SIG-M5 treated with dmso at 0.1 percent for 504 hours (cell line): Measurements from ENCODE around the gene DMD.
"Not testable (repeated sequence)": the region's sequence is repeated elsewhere in the genome, so short reads cannot be mapped to it uniquely, and the experiment has no call there.

ENCODE experiments used
- DNase-seq: peaks from one replicate; lab custom pipeline; 2025; ENCODE audit not compliant: unreplicated experiment; lab: John Stamatoyannopoulos, UW

Gene DMD

DNA sequence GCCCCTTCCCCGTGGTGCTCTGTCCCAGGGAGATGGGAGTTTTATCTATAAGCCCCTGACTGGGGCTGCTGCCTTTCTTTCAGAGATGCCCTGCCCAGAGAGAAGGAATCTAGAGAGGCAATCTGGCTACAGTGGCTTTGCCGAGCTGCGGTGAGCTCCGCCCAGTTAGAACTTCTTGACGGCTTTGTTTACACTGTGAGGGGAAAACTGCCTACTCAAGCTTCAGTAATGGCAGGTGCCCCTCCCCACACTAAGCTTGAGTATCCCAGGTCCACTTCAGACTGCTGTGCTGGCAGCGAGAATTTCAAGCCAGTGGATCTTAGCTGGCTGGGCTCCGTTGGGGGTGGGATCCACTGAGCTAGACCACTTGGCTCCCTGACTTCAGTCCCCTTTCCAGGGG lies 1740.6 kb downstream of the DMD start:
- not testable (repeated sequence) for DNase-seq

DNA sequence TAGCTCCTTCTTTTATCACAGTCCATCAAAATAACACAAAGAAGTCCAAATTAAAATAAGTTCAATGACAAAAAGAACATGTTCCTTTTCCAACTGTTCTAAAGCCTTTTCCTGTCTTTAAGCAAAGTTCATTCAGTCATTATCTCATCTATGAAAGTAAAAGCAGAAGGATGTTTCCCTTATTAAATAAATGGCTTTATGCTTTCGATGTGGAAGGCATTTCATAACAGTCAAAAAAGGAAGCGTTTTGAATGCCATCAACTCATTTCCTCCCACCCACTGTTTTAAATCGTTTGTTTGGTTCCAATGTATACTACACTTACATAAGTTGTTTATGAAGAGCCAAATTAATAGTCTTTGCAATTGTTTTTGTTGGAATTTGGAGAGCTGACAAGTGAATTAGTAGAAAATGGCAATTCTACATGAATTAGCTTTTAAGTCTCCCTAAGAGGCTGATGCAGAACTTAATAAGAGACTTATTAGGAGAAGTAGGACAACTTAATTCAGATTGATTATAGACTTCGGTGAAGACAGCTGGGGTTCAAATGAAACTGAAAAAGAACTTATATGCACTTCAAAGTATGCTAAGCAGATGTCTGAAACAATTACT lies 1746.9 kb downstream of the DMD start:
- DNase-seq: no peak

DNA sequence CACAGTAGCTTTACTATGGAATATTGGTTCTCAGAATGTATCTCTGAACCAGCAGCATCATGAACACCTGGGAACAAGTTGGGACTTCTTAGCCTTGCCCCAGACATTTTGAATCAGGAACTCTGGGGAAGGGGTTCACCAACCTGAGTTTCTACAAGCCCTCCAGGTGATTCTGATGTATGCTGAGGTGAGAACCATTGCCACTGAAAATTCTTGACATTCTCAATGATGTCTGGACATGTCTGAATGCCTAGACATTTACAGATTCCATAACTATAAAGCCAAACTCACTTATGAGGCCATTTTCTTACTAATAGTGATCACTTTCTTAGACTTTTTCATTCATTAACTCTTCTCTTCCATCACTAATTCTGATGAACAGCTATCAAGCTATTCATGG lies 1750.1 kb downstream of the DMD start:
- DNase-seq: no peak

DNA sequence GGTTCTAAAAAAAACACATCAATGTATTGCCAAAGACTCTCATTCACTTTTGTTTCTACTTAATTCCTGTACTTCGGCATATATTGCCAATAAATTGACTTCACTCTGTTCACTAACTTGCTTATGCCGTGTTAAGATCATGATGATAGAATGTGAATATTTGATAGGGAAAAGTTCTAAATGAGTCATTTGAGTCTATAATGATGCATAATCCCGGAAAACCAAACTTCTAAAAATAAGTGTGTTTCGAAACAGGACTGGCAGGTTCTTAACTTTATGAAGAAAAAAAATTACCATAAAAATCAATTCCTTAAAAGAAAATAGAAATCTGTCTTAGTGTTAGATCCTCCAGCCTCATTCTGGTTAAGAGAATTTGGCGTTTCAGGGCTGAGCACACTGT lies 1752.0 kb downstream of the DMD start:
- no peak for DNase-seq

DNA sequence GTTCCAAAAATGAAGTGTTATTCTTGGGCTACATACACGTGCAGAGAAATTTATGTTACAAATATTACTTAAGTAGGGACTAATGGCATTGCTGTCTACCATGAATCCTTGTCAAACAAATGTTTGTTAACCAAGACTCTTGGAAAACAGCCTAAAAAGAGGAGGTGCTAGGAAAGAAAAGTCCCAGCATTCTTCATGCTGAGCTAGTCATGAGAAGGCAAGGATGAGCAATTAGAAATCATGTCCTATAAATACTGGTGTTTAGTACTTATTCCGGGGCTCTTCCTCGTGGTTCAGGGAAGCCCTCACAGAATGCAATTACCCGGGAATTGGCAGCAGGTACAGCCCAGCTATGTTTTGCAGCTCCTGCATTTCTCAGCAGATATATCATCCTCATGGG lies 1761.4 kb downstream of the DMD start:
- no peak for DNase-seq

DNA sequence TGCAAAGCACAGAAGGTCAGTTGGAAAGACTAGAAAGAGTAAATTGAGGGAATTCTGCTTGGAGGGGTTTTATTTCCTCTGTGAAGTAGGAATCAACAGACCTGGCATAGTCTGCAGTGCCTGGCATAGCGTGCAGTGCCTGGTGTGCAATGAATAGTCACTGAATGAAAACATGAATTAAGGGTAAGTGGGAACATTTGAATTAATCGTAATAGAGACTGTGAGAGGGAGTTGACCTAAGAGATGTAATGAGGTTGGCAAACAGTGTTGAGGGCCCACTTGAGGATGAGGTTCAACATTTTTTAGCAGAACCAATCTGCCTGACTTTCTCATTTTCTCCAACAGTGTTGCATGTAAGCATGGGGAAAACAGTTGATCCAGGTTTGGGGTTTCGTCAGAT lies 1762.3 kb downstream of the DMD start:
- DNase-seq: no peak

DNA sequence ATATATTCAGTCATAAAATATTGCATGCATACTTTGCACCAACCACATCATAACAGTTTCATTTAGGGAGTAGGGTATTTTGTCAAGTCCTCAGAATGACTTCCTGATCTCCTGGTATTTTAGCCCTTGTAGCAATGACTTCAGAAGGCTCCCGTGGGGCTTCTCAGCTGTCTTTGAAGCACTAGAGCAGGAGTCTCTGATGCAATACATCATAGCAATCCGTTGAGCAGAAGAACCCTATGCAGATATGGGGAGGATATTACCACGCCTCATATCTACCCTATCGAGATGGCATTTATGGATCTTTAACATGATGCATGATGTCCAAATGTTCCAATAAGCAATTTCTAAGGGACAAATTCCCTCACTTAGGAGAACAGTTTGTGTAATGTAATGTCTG lies 1765.8 kb downstream of the DMD start:
- DNase-seq: no peak

DNA sequence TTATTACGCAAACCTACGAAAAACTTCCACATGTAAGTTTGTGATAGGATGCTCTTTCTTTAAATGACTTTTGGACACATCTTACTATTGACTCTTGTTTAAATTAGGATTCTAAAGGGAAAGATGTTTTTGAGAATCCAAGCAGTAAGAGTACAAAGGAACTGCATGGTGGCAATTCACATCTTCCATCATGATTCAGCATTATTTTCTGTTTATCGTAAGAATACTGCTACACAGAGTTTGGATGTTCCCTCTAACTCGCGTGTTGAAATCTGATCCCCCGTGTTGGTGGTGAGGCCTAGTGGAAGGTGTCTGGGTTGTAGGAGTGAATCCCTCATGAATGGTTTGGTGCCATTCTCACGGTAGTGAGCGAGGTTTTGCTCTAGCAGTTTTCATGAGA lies 1767.7 kb downstream of the DMD start:
- DNase-seq: no peak

DNA sequence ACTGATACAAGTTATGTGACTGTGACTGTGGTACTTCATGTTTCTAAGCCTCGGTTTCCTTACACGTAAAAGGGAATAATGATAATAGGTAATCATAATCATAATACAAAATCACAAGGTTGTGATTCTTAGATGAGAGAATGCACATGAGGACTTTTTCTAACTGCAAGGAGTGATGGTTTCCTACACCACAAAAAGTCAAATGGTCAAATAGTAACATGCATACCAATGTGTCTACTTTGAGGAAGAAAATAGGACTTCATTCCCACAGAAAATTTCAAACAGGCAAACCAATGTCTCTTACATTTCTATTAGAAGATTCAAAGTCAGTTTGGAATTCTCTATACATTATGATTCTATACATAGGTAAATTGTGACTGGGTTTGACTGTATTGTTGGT lies 1770.8 kb downstream of the DMD start:
- no peak for DNase-seq

DNA sequence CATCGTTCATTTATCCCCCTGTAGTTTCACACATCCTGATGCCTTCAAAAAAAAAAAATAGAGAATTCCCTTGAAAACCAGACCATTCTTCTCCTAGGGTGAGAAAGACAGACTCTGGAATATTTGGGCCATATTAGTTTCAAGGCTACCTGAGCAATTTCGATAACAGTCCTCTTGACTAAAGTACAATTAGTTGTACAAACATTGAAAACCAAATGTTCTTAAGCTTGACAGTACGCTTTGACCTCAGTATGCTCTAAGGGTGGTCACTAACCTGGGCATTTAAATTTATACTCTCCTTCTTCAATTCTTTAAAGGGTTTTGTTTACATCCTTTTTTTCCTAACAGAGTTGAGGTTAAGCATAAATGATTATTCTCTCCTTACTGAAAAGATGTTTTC lies 1774.9 kb downstream of the DMD start:
- no peak for DNase-seq

DNA sequence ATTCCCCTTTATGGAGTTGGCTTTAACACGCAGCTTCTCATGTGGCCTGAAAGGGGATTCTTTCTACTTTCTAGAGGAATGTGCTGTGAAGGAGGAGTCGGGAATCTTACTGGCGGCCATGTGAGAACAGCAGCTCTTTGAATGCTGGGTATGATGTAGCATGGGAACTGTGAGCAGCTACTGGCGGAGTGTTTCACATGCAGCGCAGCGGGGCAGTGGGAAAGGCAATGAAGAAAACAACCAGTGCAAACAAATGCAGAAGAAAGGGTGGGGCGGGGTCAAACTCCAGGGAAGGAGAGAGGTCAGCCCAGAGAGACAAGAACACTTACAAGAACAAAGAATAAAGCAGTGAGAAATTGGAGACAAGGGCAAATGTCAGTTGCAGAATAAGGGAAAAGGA lies 1775.8 kb downstream of the DMD start:
- DNase-seq: no peak

DNA sequence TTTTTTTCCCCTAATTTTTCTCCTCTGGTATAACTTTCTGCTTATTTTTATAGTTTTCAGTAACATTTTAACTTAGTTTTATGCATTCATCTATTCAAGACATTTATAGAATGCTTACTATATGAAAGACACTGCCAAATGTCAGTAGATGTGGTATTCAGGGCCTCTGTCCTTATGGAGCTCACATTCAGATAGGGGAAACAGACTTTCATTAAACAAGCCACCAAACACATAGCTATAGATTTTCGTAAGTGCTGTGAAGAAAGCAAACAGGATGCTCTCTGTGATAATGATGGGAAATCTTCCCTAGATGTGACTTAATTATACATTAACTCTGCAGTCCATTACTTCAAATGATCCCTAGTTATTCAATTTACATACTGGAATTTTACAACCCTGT lies 1777.5 kb downstream of the DMD start:
- no peak for DNase-seq

DNA sequence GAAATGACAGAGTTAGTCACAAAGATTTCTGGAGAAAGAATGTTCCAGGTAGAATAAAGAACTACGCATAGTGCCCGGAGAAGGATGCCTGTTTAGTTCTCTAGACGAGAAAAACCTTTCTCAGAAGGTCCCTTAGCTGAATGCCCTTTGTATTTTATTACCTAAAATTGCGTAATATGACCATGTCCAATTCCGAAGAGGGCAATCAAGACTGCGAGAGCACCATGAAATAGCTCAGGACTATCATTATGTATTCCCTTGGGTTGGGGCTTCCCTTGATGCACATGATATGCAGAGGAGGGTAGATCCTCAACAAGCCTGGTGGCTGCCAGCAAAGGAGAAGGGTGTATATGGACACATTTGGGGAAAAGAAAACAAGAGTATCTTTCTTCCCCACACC lies 1781.4 kb downstream of the DMD start:
- DNase-seq: no peak

DNA sequence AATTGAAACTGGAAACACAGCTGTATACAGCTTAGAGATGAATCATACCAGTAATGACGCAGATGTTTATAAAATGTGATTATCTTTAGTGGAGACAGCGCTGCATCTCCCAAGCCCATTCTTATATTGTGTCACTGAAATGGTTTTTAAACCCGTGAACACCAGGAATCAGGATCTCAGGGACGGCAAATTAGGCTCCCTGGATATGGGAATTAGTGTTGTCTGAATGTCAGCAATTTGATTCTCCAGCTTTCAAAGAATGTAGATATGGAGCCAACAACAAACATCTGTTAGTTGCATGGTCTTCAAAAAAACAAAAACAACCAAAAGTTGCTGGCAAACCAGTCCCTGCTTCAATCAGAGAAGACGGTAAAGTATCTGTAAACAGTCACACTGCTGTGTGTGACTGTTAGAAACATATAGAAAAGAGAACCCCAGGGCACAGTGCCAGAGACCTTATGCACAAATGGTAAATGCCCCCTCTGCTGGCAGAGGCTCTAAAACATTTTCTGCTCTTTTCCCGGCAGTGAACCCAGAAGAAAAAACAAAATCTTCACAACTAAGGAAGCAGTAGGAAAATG lies 1787.7 kb downstream of the DMD start:
- DNase-seq: peak; percentile 18

DNA sequence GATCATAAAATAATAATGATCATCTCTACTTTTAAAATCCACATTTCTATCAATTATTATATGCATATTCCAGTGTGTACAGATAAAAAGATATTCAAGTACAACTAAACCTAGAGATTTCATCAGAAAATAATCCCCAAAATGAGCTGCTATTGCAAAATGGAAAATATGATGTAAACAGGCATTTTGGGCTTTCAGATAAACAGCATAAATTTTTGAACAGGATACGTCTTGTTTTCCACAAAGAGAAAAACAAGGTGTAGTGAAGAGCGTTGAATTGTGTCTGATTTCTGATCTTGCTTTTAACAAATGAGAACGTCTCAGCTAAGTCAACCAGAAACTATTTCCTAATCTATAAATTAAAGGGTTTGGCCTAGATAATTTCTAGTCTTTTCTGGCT lies 1789.9 kb downstream of the DMD start:
- DNase-seq: no peak

DNA sequence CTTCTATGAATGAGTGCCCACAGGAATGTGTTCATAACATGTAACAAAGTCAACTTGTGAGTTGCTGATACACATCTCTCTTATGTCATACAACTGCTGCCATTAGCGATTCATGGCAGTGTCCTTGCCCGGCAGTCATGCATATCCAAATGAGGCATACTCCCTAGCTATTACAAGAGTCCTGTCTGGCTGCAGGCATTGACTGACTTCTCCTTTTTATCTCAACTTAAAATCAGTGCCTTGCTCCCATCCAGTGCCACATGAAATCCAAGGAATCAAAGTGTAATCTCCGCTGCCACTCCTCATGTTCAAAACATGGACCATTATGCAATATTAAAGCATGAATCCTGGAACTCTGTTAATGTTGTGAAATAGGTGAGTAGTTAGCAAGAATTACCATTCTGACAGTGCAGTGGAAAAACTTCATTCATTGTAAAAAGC lies 1790.6 kb downstream of the DMD start:
- DNase-seq: no peak

DNA sequence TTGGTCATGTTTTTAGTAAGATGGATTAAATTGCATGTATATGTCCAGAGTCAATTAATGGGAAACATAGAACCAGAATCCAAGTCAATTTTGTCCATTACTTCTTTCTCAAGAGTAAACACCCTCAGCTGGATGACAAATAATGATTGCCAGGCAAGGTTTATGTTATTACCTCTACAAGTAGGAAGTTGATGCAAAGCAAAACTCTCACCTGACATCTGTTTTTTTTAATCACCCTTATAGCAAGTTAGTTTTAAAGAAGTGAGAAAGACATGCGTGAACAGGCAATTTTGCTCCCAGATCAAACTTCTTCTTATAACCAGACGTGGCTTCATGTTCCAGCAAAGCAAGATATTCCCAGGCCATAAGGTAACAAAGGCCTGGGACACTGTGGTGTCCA lies 1791.0 kb downstream of the DMD start:
- no peak for DNase-seq

DNA sequence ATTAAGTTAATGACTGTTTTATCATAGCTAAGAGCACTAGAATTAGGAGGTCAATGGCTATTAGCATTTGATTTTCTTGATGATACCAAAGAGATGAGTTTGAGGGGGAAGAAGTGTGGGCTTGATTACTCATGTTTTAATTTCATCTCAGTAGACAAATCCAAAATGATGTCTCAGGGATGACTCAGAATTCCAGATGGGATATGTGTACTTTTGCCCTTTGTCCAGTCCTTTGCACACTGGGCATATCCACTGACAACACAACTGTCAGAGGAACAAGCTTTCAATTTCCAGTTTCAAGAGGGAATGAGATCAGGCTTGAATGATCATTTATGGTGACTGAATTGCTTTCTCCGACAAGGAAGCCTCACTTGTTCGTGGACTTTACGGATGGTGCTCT lies 1814.2 kb downstream of the DMD start:
- no peak for DNase-seq

DNA sequence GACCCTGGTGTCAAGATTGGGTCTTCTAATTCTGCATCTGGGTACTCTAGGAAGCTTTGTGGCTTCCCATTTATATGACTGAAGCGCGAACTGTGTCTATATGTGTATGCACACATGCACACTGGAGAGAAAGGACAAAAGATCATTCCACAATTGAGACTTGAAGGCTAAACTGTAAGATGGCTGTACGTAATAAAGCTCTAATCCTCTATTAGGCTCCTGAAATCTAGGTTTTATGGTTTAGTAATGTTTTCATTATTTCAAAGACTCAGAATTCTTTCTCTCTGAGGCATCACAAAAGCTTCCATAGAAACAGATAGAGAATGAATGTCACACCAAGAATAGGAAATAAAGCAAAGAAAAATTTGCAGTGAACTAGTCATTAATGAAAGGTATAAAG lies 1818.8 kb downstream of the DMD start:
- no peak for DNase-seq

DNA sequence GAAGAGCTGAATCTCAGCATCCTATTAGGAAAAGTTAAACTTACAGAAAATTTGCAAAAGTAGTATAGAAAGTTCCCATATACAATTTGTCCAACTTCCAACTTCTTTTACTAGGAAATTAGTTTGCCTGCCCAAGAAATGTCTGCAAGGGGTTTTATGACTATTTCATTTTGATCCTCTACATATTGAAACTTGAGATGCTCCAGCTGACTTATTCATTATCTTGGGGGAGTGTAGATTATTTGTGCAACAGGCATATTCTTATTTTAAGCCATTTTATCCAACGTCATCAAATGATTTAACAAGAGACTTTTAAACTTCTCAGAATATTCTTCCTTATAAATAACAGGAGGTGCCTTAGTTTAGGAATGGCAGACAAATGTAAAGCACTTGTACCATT lies 1822.4 kb downstream of the DMD start:
- DNase-seq: no peak

DNA sequence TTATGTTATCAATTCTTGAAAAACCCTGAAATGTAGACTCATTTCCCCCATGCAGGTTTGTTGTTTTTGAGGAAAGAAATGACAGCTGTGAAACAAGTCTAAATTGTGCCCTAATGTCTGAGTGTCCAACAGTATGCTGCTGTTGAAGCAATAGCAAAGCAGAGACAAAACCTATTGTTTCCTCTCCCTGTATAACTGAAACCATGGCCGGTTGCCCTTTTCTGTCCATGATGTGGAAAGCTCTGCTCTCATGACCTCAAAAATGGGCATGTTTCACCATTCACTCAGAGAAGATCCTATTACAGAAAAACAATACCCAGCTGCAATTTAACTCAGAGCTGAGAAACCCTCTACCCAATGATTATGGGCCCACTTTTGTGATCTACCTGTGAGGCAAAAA lies 1826.9 kb downstream of the DMD start:
- DNase-seq: no peak

DNA sequence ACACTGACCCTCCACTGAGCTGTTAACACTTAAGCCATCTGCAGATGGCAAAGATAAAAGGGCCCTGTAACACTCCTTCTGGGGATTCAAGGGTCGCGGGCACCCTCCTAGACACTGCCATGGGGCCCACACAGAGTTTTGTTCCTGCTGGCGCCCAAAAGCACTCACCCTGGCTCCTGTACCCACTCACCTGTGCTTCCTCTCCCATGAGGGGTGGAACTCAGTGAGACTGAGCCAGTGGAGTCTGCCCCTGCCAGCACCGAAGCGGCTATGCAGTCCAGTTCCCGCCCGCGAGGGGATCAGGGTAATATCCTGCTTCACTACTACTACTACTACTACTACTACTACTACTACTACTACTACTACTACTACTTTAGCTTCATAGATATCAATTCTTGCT lies 1827.4 kb downstream of the DMD start:
- DNase-seq: no peak

DNA sequence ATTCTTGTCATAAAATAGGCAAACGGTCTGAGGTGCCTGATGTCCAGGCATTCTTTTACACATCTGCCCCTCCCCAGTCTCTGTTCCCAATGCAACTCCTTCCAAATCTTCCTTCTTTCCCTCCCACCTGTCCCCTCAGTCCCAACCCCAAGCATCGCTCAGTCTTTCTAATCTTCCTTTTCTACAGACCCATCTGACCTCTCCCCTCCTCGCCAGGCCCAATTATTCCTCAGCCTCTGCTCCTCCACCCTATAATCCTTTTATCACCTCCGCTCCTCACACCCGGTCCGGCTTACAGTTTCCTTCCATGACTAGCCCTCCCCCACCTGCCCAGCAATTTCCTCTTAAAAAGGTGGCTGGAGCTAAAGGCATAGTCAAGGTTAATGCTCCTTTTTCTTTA lies 1832.4 kb downstream of the DMD start:
- not testable (repeated sequence) for DNase-seq
